MCF 10A (cell line): ENCODE measurements around the gene TAS1R3. TPM values are rescaled to one million over a fixed set of nuclear protein-coding genes. Genes with fewer than 3 reads are reported as not detected.

ENCODE experiments used
- BruUV-seq: library from RNA; stranded (reverse); fragments of 400-500 nt; replicated peaks from 2 replicates; lab custom pipeline; 2021; lab: Mats Ljungman, UMichigan
- CTCF ChIA-PET: fragments of 300-600 bp; sonication (Branson Sonifier 250); formaldehyde crosslinking; extraction: SDS; loops from one replicate; lab custom pipeline; 2021; ENCODE audit warnings: antibody characterized with exemption, inconsistent platforms; lab: Yijun Ruan, JAX
- POLR2A ChIA-PET: fragments of 300-600, 350-650 bp; sonication (Branson Sonifier 250); formaldehyde crosslinking; extraction: SDS; loops from one replicate; lab custom pipeline; 2020; ENCODE audit warnings: antibody characterized with exemption, inconsistent platforms; lab: Yijun Ruan, JAX
- DNase-seq: peaks from one replicate; pipeline ENCODE4 v3.0.0-alpha.2; 2018; ENCODE audit not compliant: unreplicated experiment
- H3K27ac Mint-ChIP-seq: one replicate; pipeline ENCODE4 v1.8.0; 2022; ENCODE audit warnings: mild to moderate bottlenecking, low read depth, mixed read lengths; ENCODE audit not compliant: unreplicated experiment
- H3K27me3 Mint-ChIP-seq: one replicate; pipeline ENCODE4 v1.8.0; 2022; ENCODE audit warnings: mixed read lengths; ENCODE audit not compliant: insufficient read depth, unreplicated experiment
- H3K36me3 Mint-ChIP-seq: one replicate; pipeline ENCODE4 v1.8.0; 2022; ENCODE audit warnings: mild to moderate bottlenecking, moderate library complexity, mixed read lengths; ENCODE audit not compliant: insufficient read depth, unreplicated experiment
- H3K4me1 Mint-ChIP-seq: one replicate; pipeline ENCODE4 v1.8.0; 2022; ENCODE audit warnings: mixed read lengths; ENCODE audit not compliant: insufficient read depth, unreplicated experiment
- H3K4me3 Mint-ChIP-seq: one replicate; pipeline ENCODE4 v1.8.0; 2022; ENCODE audit warnings: mild to moderate bottlenecking, moderate library complexity, mixed read lengths; ENCODE audit not compliant: unreplicated experiment
- H3K9me3 Mint-ChIP-seq: one replicate; pipeline ENCODE4 v1.8.0; 2022; ENCODE audit warnings: mixed read lengths; ENCODE audit not compliant: unreplicated experiment
- intact Hi-C: fragments of 100-400 bp; cut with micrococcal nuclease; formaldehyde crosslinking; loops from 2 replicates; pipeline ENCODE4 v1.14.1; 2022
- total RNA-seq: library from RNA; stranded (reverse); gene quantifications from 2 replicates; pipeline ENCODE4 v1.2.3, GENCODE V29; 2022
- TF ChIP-seq, protein P1 (sequence below): fragments of 200-600 bp; IDR thresholded peaks from one replicate; pipeline ENCODE4 v1.8.0; 2022; ENCODE audit warnings: antibody characterized with exemption, mild to moderate bottlenecking; ENCODE audit not compliant: unreplicated experiment

TAS1R3 gene
- total RNA-seq, 1 experiment from 2014 or later: not detected

DNA sequence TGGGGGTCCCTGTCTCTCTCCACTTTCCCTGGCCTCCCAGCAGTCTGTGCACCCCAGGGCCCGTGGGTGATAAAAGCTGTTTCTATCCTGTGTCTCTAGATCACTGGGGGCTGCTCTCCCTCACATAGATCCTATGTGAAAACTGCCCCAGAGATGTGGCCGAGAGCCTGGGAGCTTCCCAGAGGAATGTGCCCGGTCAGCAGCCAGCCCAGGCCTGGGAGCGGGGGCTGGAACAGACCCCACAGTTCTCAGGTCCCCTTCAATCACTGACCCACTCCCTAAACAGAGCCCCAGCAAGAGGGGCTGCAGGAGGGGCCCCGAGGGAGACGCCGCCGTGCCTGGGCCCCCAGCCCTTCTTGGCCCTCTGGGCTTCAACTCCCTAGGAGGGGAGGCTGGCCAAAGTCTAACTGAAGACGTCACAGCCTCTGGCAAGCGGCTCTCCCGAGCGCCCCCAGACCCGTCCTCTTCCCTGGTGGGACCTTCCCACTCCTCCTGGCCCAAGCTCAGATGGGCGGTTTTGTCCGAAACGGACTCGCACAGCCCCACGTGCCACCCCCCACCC is 26.9 kb downstream of the TAS1R3 start:
- ChIA-PET POLR2A (no interaction called here), CTCF (interaction anchor here (1.1 kb wide), 1 partner anchor 13 kb away, joined by 3 read pairs; no protein-coding TSS in a partner anchor)
- Mint-ChIP-seq H3K4me1 (peaks cover 9% of the 10 kb centered on the region), H3K27ac (no peak overlapping the region), H3K36me3 (peaks cover 5% of the 10 kb centered on the region), H3K9me3 (no peaks in the 10 kb centered on the region), H3K4me3 (no peak overlapping the region), H3K27me3 (no peaks in the 10 kb centered on the region)
- no peak for DNase-seq
- TF ChIP-seq, protein P1, sequence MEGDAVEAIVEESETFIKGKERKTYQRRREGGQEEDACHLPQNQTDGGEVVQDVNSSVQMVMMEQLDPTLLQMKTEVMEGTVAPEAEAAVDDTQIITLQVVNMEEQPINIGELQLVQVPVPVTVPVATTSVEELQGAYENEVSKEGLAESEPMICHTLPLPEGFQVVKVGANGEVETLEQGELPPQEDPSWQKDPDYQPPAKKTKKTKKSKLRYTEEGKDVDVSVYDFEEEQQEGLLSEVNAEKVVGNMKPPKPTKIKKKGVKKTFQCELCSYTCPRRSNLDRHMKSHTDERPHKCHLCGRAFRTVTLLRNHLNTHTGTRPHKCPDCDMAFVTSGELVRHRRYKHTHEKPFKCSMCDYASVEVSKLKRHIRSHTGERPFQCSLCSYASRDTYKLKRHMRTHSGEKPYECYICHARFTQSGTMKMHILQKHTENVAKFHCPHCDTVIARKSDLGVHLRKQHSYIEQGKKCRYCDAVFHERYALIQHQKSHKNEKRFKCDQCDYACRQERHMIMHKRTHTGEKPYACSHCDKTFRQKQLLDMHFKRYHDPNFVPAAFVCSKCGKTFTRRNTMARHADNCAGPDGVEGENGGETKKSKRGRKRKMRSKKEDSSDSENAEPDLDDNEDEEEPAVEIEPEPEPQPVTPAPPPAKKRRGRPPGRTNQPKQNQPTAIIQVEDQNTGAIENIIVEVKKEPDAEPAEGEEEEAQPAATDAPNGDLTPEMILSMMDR: no peak
- no TSS peak for BruUV-seq
- intact Hi-C loops: no loop called here

DNA sequence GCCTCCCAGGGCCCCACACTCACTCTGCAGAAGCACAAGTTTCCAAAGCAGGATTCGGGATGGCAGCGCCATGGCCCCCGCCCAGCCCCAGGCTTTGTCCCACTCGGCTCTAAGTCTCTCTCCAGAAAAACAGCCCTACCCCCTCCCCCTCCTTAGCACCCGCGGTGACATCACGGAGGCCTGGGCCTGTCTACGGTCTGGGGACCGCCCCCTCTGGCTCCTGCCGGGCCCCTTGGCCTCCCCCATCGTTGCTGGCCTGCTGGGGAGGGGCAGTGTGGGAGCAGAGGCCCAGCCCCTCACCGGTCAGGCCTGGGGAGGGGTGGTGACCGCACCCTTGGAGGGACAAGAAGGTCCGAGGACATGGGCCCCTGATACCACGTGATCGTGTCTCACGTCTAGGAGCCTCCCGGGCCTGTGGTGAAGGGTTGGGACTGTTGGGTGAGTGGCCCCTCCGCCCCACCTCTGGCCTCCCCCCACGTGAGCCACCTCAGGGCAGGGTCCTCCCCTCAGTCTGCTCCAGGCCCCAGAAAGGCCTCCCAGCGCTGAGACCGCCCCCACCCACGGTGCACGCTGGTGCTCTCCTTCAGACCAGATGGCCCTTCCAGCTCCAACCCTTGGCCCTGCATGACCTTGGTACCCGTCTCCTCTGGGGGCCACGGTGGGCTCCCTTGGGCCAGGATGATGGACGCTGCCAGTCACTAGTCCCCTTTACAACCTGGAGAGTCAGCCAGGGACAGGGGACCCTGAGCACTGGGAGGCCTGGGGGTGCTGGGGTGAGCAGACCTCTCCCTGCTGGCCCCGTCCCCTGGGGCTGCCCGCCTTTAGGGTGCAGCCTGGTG is 27.6 kb downstream of the TAS1R3 start, which contains the start of gene MXRA8:
MXRA8 (minus strand) TSS at position 123 of the 839 bp plus-strand sequence; CDS start at position 72, 51 bp downstream.
- Mint-ChIP-seq H3K4me1 (peaks cover 9% of the 10 kb centered on the region), H3K9me3 (no peaks in the 10 kb centered on the region), H3K27me3 (no peaks in the 10 kb centered on the region), H3K36me3 (peaks cover 5% of the 10 kb centered on the region), H3K27ac (no peak within 1 kb of the TSS), H3K4me3 (no peak within 1 kb of the TSS)
- ChIA-PET CTCF (interaction anchor here (1.1 kb wide), 1 partner anchor 14 kb away, joined by 3 read pairs; no protein-coding TSS in a partner anchor), POLR2A (interaction anchor here (0.6 kb wide), 1 partner anchor 305 kb away, joined by 3 read pairs; no protein-coding TSS in a partner anchor)
- TF ChIP-seq, protein P1: no peak
- intact Hi-C loops: no loop called here
- BruUV-seq: no TSS peak
- DNase-seq: no peak

DNA sequence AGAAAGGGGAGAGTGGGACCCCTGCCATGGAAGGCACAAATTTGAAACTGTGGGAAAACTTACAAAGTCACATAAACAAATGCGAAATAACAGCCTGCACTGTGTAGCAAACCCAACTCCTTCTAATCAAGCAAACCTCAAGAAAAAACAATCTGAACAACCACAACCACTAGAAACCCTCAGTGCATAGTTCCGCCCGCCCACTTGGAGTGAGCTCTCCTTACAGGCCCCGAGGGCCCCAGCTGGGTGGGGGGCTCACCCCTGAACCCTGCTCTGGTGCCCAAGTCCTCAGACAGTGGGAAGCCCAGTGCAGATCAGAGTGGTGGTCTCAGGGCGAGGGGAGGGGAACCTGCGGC is 28.2 kb downstream of the TAS1R3 start:
- no TSS peak for BruUV-seq
- H3K9me3 Mint-ChIP-seq: no peaks in the 10 kb centered on the region
- DNase-seq: no peak
- TF ChIP-seq, protein P1: no peak
- POLR2A ChIA-PET: interaction anchor here (0.6 kb wide), 1 partner anchor 305 kb away, joined by 3 read pairs; no protein-coding TSS in a partner anchor
- peaks cover 9% of the 10 kb centered on the region for H3K4me1 Mint-ChIP-seq
- H3K36me3 Mint-ChIP-seq: peaks cover 5% of the 10 kb centered on the region
- H3K4me3 Mint-ChIP-seq: no peak overlapping the region
- intact Hi-C loops: no loop called here
- CTCF ChIA-PET: no interaction called here
- H3K27me3 Mint-ChIP-seq: no peaks in the 10 kb centered on the region
- no peak overlapping the region for H3K27ac Mint-ChIP-seq
